ENCODE measurements around the gene RBM33. TPM values are rescaled to one million over a fixed set of nuclear protein-coding genes. Genes with fewer than 3 reads are reported as not detected.

The RBM33 gene
- total and polyA plus RNA-seq, 2 donors from 2014 or later, result 9.8 to 78.7 TPM

DNA sequence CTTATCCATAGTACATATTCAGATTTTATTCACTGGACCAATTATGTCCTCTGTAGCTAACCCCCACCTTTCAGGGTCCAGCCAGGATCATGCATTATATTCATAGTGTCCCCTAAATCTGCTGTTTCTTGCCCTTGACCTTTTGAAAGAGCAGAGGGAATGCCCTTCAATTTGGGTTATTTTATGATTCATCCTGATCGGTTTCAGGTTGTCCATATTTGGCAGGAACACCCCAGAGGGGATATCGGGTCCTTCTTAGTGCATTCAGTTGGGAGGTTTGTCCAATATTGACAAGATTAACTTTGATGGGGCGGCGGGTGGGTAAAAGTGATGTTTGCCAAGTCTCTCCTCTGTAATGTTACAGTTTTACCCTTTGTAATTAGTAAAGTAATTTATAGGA, 106.9 kb downstream of the RBM33 start:
- FAIRE-seq, result no peak

DNA sequence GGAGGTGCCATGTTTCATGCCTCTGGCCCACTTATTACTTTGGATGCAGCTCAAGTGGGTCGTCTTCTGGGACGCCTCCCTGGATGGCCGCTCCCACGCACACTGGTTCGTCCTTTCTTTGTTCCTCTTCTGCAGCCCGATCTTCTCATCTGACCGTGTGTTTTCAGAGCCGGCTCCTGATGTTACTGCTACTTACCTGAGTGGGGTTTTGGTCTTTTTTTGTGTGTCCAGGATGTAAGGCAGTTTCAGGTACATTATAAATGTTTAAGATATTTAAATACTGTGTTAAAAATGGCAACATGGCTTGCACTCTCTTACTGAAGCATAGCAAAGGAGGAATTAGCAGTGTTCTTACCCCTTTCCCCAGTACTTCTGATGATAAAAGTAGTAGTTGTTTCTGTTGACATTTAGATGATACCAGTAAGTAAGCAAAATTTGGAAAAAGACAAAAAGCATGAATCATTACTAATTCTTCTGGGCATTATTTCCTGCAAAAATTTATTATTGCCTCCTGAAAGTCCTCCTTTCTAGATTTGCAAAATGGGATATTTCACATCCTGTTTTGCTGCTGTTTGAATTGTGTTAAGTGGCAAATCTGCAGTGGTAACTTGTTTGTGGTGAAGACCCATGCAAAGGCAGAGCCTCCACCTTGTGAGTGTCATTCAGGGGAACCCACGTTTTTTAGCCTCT, 108.4 kb downstream of the RBM33 start:
- Histone ChIP-seq H3K27me3 (ENCODE audit: control insufficient read depth, insufficient read depth, low read length) (no peaks in the 10 kb centered on the region), H3K27ac (ENCODE audit: low read depth in 2 of 2, low read length in 2 of 2) (no peak overlapping the region), H3K4me3 (ENCODE audit: low read length in 3 of 3) (no peak overlapping the region), H3K9me3 (ENCODE audit: control insufficient read depth in 2 of 3, insufficient read depth in 1 of 3, low read length in 3 of 3) (peaks cover 0 to 3% (median 0%) of the 10 kb centered on the region in 3 donors), H3K4me1 (ENCODE audit: control insufficient read depth in 2 of 3, insufficient read depth in 2 of 3, low read depth in 1 of 3, low read length in 3 of 3) (peaks cover 0 to 10% (median 6%) of the 10 kb centered on the region in 3 donors), H3K9ac (ENCODE audit: low read length in 3 of 3) (no peak overlapping the region), H3K36me3 (ENCODE audit: control insufficient read depth in 2 of 3, insufficient read depth in 3 of 3, low read length in 3 of 3) (peaks cover 0 to 3% (median 2%) of the 10 kb centered on the region in 3 donors)
- intact Hi-C loops (cut with DNase I), result no loop called here
- TF ChIP-seq, protein P1, sequence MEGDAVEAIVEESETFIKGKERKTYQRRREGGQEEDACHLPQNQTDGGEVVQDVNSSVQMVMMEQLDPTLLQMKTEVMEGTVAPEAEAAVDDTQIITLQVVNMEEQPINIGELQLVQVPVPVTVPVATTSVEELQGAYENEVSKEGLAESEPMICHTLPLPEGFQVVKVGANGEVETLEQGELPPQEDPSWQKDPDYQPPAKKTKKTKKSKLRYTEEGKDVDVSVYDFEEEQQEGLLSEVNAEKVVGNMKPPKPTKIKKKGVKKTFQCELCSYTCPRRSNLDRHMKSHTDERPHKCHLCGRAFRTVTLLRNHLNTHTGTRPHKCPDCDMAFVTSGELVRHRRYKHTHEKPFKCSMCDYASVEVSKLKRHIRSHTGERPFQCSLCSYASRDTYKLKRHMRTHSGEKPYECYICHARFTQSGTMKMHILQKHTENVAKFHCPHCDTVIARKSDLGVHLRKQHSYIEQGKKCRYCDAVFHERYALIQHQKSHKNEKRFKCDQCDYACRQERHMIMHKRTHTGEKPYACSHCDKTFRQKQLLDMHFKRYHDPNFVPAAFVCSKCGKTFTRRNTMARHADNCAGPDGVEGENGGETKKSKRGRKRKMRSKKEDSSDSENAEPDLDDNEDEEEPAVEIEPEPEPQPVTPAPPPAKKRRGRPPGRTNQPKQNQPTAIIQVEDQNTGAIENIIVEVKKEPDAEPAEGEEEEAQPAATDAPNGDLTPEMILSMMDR (IDR thresholded peaks at IDR 0.05; ENCODE audit: borderline replicate concordance, extremely low read depth, insufficient read depth), result no peak
- no peak for FAIRE-seq
- DNase-seq, result no peak

More for the DNA sequence above, 106.9 kb downstream of the RBM33 start:
- intact Hi-C loops (cut with DNase I), result no loop called here
- H3K9me3 ChIP-seq (ENCODE audit: control insufficient read depth in 2 of 3, insufficient read depth in 1 of 3, low read length in 3 of 3), result no peaks in the 10 kb centered on the region
- no peak for DNase-seq
- H3K9ac ChIP-seq (ENCODE audit: low read length in 3 of 3), result no peak overlapping the region
- no peak overlapping the region for H3K27ac ChIP-seq (ENCODE audit: low read depth in 2 of 2, low read length in 2 of 2)
- TF ChIP-seq, protein P1 (IDR thresholded peaks at IDR 0.05; ENCODE audit: borderline replicate concordance, extremely low read depth, insufficient read depth), result no peak
- H3K36me3 ChIP-seq (ENCODE audit: control insufficient read depth in 2 of 3, insufficient read depth in 3 of 3, low read length in 3 of 3), result peaks cover 0 to 3% (median 2%) of the 10 kb centered on the region in 3 donors
- H3K4me3 ChIP-seq (ENCODE audit: low read length in 3 of 3), result no peak overlapping the region
- H3K27me3 ChIP-seq (ENCODE audit: control insufficient read depth, insufficient read depth, low read length), result no peaks in the 10 kb centered on the region
- H3K4me1 ChIP-seq (ENCODE audit: control insufficient read depth in 2 of 3, insufficient read depth in 2 of 3, low read depth in 1 of 3, low read length in 3 of 3), result peaks cover 0 to 10% (median 6%) of the 10 kb centered on the region in 3 donors

DNA sequence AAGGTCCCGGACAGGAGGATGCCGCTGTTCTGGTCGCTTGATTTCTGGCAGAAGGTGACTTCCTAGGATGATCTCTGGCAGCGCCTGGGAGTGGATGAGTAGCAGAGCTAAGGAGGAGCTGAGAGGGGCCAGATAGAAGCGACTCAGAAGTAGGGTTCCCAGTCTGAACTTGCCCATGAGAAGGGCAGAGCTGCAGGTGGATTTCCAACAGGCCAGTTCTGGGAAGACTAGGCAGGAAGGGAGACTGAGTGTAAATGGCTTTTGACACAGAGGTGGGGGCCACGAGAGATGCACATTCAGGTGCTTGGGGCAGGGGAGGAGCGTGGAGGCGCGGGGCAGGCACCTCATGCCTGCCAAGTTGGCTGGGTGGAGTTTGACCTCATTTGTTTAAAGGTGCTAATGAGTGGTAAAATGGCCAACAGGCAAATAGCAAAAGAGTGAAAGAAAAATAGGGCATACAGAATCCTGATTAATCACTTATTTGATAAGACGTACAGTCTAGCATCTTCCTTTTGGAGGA, 109.0 kb downstream of the RBM33 start:
- no peak overlapping the region for H3K4me3 ChIP-seq (ENCODE audit: low read length in 3 of 3)
- H3K9ac ChIP-seq (ENCODE audit: low read length in 3 of 3), result no peak overlapping the region
- no peak for DNase-seq
- H3K27ac ChIP-seq (ENCODE audit: low read depth in 2 of 2, low read length in 2 of 2), result no peak overlapping the region
- intact Hi-C loops (cut with DNase I), result no loop called here
- no peak for FAIRE-seq
- H3K36me3 ChIP-seq (ENCODE audit: control insufficient read depth in 2 of 3, insufficient read depth in 3 of 3, low read length in 3 of 3), result peaks cover 0 to 3% (median 2%) of the 10 kb centered on the region in 3 donors
- TF ChIP-seq, protein P1 (IDR thresholded peaks at IDR 0.05; ENCODE audit: borderline replicate concordance, extremely low read depth, insufficient read depth), result no peak
- peaks cover 0 to 3% (median 0%) of the 10 kb centered on the region in 3 donors for H3K9me3 ChIP-seq (ENCODE audit: control insufficient read depth in 2 of 3, insufficient read depth in 1 of 3, low read length in 3 of 3)
- no peaks in the 10 kb centered on the region for H3K27me3 ChIP-seq (ENCODE audit: control insufficient read depth, insufficient read depth, low read length)
- peaks cover 0 to 10% (median 6%) of the 10 kb centered on the region in 3 donors for H3K4me1 ChIP-seq (ENCODE audit: control insufficient read depth in 2 of 3, insufficient read depth in 2 of 3, low read depth in 1 of 3, low read length in 3 of 3)
